ENCODE measurements around the gene CCDC137.
A peak's percentile ranks its signal among the peaks of the same experiment; 100 is the strongest.

The CCDC137 gene

DNA sequence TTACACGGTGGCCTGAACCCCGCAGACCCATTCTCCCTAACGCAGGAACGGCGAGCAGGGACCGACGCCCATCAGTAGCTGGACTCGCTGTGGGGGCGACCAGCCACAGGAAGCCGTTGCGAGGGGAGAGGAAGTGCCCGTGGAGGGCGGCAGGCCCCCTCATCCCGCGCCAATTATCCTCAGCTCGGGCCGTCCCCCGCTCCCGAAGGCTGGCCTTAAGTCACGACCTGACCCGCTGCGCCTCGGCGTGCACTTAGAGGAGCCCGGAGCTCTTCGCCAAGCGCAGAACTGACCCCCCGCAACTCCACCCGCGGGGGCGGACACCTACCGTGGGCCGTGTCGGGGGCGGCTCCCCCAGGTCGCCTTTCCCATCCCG, 16.7 kb downstream of the CCDC137 start:
- TF ChIP-seq ZNF274 (IDR thresholded peaks at IDR 0.05; ENCODE audit: low read depth, low read length) = no peak
- peak overlapping the region; percentile 82 for H3K4me3 ChIP-seq (ENCODE audit: low read length)

- TF ChIP-seq ZNF274 (IDR thresholded peaks at IDR 0.05; ENCODE audit: low read depth, low read length) = no peak
Observed at GRCh38 chr17:81683584-81684441, 17.3 kb downstream of the CCDC137 start, which contains the start of the genes ARL16 and HGS. TSS of gene ARL16 (minus strand) at chr17:81683797. CDS start at chr17:81683753, 44 bp downstream. TSS of gene HGS (plus strand) at chr17:81684011. CDS start at chr17:81684067, 56 bp downstream.

DNA sequence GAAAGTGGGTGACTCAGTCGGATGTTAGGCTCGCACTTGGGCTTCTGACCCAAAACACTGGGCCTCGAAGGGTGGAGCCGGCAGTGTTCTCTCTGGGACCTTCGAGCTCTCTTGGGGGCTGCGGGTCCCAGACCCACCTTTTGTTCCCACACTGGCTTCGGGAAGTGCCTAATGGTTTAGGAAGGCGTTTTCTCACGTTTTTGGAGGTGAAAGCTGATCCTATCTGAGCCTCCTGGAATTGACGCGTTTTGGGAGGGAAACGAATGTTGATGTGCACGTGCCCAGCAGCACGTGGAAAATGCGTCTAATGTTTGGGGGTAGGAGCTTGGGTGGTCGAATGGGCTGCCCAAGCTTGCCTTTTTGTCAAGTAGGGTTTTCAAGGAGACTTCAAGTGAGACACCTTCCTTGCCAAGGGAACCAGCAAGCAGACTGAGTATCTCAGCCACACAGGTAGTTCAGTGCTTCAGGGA, 17.9 kb downstream of the CCDC137 start:
- TF ChIP-seq ZNF274 (IDR thresholded peaks at IDR 0.05; ENCODE audit: low read depth, low read length) = no peak
- H3K4me3 ChIP-seq (ENCODE audit: low read length) = peak overlapping the region; percentile 76

More at GRCh38 chr17:81683584-81684441, 17.3 kb downstream of the CCDC137 start, which contains the start of the genes ARL16 and HGS:
- peak within 1 kb of the TSS; percentile 82 for H3K4me3 ChIP-seq (ENCODE audit: low read length)

DNA sequence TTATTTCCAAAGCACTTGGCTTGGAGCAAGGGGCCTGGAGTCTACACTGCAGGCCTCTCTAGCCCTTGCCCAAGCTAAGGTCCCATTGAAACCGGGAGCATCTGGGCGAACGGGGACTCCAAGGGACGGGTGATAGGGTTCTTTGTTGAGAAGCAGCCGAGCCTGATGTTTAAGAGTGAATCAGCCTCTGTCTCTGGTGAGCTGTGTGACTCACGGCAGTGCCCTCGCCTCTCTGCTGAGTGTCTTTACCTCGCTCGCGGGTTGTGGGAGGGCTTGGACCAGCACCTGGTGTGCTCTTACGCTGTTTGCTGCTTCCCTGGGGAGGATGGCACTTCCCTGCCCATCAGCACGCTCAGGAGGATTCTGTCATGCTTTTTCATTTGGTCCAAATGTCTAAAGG, 18.6 kb downstream of the CCDC137 start:
- no peak for TF ChIP-seq ZNF274 (IDR thresholded peaks at IDR 0.05; ENCODE audit: low read depth, low read length)

GRCh38 chr17:81686614-81687013, 20.1 kb downstream of the CCDC137 start:
- TF ChIP-seq ZNF274 (IDR thresholded peaks at IDR 0.05; ENCODE audit: low read depth, low read length) = no peak
- H3K4me3 ChIP-seq (ENCODE audit: low read length) = no peak overlapping the region

More for the DNA sequence above, 18.6 kb downstream of the CCDC137 start:
- peak overlapping the region; percentile 76; the same call in 1 of the 2 replicates for H3K4me3 ChIP-seq (ENCODE audit: low read length)

DNA sequence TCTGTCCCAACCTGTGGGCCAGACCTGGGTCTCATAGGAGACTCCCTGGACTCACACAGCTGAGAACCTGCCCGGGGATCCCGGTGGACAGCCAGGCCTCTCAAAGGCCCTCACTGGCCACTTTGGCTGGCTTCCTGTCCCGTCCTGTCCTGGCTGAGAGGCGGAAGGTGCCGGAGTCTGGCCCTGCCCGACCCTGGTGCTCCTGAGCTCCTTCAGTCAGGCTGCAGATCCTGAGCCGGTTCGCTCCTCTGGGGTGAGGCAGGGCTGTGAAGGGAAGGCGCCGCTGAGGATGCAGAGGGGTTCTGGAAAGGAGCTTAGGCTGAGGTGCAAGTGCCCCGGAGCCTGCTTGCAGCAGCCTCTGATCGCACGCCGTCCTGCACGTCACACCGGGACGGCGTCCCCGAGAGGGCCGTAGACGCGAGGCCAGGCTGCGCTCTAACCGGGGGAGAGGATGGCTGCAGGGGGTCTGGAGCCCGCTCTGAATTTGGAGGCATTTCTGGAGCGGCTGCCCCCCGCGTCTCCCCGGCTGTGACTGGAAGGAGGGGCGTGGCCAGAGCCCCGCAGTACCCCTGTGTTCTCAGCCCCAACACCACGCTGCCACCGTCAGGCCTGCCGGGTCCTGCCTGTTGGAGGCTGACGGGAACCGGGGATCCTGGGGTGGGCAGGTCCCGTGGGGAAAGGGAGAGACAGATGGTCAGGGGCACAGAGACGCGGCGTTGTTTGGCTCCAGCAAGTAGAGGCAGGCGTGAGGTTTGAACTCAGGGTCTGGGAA, 21.4 kb downstream of the CCDC137 start:
- TF ChIP-seq ZNF274 (IDR thresholded peaks at IDR 0.05; ENCODE audit: low read depth, low read length) = no peak
- H3K4me3 ChIP-seq (ENCODE audit: low read length) = no peak overlapping the region

DNA sequence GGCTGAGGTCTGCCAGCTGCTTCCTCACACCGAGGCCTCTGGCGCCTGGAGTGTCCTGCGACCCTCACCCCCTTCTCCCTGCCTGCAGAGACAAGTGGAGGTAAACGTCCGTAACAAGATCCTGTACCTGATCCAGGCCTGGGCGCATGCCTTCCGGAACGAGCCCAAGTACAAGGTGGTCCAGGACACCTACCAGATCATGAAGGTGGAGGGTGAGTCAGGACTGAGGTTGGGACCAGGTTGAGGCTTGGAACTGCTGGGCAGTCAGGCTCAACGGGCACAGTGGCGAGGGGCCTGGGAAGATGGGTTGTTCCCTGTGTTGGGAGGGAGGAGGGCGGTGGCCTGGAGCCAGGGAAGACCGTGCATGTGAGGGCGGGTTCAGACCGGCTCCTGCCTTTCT, 22.1 kb downstream of the CCDC137 start:
- H3K4me3 ChIP-seq (ENCODE audit: low read length) = no peak overlapping the region
- no peak for TF ChIP-seq ZNF274 (IDR thresholded peaks at IDR 0.05; ENCODE audit: low read depth, low read length)

DNA sequence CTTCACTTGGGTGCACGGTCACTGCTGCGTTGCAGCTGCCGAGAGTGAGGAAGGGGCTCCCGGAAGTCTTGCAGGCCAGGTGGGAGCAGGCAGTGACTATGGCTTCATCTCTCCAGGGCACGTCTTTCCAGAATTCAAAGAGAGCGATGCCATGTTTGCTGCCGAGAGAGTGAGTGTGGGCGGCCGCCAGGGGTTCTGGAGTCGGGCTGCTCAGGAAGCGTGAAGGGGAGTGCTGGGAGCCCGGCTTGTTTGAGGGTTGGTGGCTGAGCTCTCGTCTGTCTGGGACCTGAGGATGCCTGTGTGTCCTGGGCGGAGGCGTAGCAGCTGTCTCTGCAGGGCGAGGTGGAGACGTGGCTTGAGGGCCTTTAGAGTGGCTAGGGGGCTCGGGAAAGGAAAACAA, 23.5 kb downstream of the CCDC137 start:
- TF ChIP-seq ZNF274 (IDR thresholded peaks at IDR 0.05; ENCODE audit: low read depth, low read length) = no peak
- H3K4me3 ChIP-seq (ENCODE audit: low read length) = no peak overlapping the region

DNA sequence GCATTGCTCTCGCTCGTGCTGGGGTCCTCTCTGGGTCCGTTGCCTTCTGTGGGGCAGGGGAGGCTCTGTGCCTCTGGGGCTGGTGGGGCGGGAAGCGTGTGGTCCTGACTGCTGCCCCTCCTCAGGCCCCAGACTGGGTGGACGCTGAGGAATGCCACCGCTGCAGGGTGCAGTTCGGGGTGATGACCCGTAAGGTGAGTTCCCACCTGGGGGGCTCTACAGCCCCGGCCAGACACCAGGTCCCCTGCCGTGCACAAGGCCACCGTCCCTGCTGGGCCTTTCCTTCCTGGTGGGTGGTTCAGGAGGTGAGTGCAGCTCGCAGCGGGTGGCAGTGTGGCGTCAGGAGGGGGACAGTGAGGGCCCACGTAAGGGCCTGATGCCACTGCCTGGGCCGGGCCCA, 24.0 kb downstream of the CCDC137 start:
- TF ChIP-seq ZNF274 (IDR thresholded peaks at IDR 0.05; ENCODE audit: low read depth, low read length) = no peak
- no peak overlapping the region for H3K4me3 ChIP-seq (ENCODE audit: low read length)

DNA sequence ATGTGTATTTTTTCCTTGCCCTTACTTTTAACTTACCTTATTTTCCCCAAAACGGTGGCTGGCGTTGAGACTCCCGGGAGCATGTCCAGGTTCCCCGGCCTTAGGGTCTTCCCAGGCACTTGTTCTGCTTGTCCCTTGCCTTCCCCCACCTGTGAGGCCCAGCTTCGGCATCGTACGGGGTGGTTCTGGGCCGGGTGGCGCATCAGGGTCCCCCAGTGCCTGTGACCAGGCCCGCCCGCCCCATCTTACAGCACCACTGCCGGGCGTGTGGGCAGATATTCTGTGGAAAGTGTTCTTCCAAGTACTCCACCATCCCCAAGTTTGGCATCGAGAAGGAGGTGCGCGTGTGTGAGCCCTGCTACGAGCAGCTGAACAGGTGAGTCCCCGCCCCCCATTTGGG, 24.7 kb downstream of the CCDC137 start:
- H3K4me3 ChIP-seq (ENCODE audit: low read length) = no peak overlapping the region
- TF ChIP-seq ZNF274 (IDR thresholded peaks at IDR 0.05; ENCODE audit: low read depth, low read length) = no peak

- H3K4me3 ChIP-seq (ENCODE audit: low read length) = no peak overlapping the region
- no peak for TF ChIP-seq ZNF274 (IDR thresholded peaks at IDR 0.05; ENCODE audit: low read depth, low read length)
Observed at GRCh38 chr17:81691608-81692007, 25.1 kb downstream of the CCDC137 start.

GRCh38 chr17:81693509-81694210, 27.1 kb downstream of the CCDC137 start:
- no peak for TF ChIP-seq ZNF274 (IDR thresholded peaks at IDR 0.05; ENCODE audit: low read depth, low read length)
- H3K4me3 ChIP-seq (ENCODE audit: low read length) = no peak overlapping the region

DNA sequence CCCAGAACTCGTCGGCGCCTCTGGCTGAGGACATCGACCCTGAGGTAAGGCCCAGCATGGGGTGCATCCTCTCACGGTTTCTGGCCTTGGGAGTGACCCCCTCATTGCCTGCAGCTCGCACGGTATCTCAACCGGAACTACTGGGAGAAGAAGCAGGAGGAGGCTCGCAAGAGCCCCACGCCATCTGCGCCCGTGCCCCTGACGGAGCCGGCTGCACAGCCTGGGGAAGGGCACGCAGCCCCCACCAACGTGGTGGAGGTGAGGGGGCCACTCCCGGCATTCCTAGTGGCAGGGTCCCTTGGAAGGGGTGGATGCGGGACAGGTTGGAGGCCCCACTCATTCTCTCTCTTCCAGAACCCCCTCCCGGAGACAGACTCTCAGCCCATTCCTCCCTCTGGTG, 28.3 kb downstream of the CCDC137 start:
- no peak for TF ChIP-seq ZNF274 (IDR thresholded peaks at IDR 0.05; ENCODE audit: low read depth, low read length)
- no peak overlapping the region for H3K4me3 ChIP-seq (ENCODE audit: low read length)

- no peak overlapping the region for H3K4me3 ChIP-seq (ENCODE audit: low read length)
- no peak for TF ChIP-seq ZNF274 (IDR thresholded peaks at IDR 0.05; ENCODE audit: low read depth, low read length)
Observed at GRCh38 chr17:81695211-81695610, 28.7 kb downstream of the CCDC137 start.

All from GM08714 (cell line).